ENCODE results near the gene SRR. TPM values are rescaled to one million over a fixed set of nuclear protein-coding genes. Genes with fewer than 3 reads are reported as not detected.
A peak's percentile ranks its signal among the peaks of the same experiment; 100 is the strongest.

SRR gene
- total RNA-seq, 1 experiment from 2014 or later: 7.7 TPM

GRCh38 chr17:2266865-2267228, 36.9 kb upstream of the SRR start:
- POLR2A ChIA-PET: no interaction called here
- CTCF ChIA-PET: interaction anchor here (0.8 to 1.7 kb wide), 2 partner anchors 14 to 22 kb away, joined by 3 to 5 read pairs; no protein-coding TSS in a partner anchor
- intact Hi-C loops (cut with micrococcal nuclease): no loop called here

GRCh38 chr17:2267354-2267753, 36.4 kb upstream of the SRR start:
- intact Hi-C loops (cut with micrococcal nuclease): no loop called here
- POLR2A ChIA-PET: interaction anchor here (1.2 kb wide), 1 partner anchor 36 kb away, joined by 3 read pairs; the partner anchor contains the start of genes SMG6 and SRR
- Mint-ChIP-seq H3K36me3 (ENCODE audit: insufficient read depth, unreplicated experiment) (peaks cover 47% of the 10 kb centered on the region), H3K27me3 (ENCODE audit: insufficient read depth, unreplicated experiment) (no peaks in the 10 kb centered on the region), H3K27ac (ENCODE audit: low read depth, unreplicated experiment) (no peak overlapping the region), H3K4me3 (ENCODE audit: unreplicated experiment) (no peak overlapping the region), H3K9me3 (ENCODE audit: unreplicated experiment) (no peaks in the 10 kb centered on the region), H3K4me1 (ENCODE audit: insufficient read depth, unreplicated experiment) (peaks cover 11% of the 10 kb centered on the region)
- CTCF ChIA-PET: interaction anchor here (1.0 to 1.7 kb wide), 2 partner anchors 15 to 23 kb away, joined by 3 to 5 read pairs; no protein-coding TSS in a partner anchor
- BruUV-seq (replicated peaks): no TSS peak
- no peak for TF ChIP-seq CTCF (IDR thresholded peaks at IDR 0.05; ENCODE audit: unreplicated experiment)
- no peak for DNase-seq (ENCODE audit: unreplicated experiment)

More at GRCh38 chr17:2266865-2267228, 36.9 kb upstream of the SRR start:
- TF ChIP-seq CTCF (IDR thresholded peaks at IDR 0.05; ENCODE audit: unreplicated experiment): no peak
- Mint-ChIP-seq H3K27me3 (ENCODE audit: insufficient read depth, unreplicated experiment) (no peaks in the 10 kb centered on the region), H3K9me3 (ENCODE audit: unreplicated experiment) (no peaks in the 10 kb centered on the region), H3K4me1 (ENCODE audit: insufficient read depth, unreplicated experiment) (peaks cover 16% of the 10 kb centered on the region), H3K36me3 (ENCODE audit: insufficient read depth, unreplicated experiment) (peaks cover 42% of the 10 kb centered on the region), H3K27ac (ENCODE audit: low read depth, unreplicated experiment) (no peak overlapping the region), H3K4me3 (ENCODE audit: unreplicated experiment) (no peak overlapping the region)
- DNase-seq (ENCODE audit: unreplicated experiment): no peak
- BruUV-seq (replicated peaks): no TSS peak

GRCh38 chr17:2271985-2272702, 31.6 kb upstream of the SRR start:
- H3K4me3 Mint-ChIP-seq (ENCODE audit: unreplicated experiment): no peak overlapping the region
- H3K4me1 Mint-ChIP-seq (ENCODE audit: insufficient read depth, unreplicated experiment): no peaks in the 10 kb centered on the region
- ChIA-PET POLR2A (interaction anchor here (0.8 kb wide), 1 partner anchor 8 kb away, joined by 3 read pairs; no protein-coding TSS in a partner anchor), CTCF (interaction anchor here (0.5 to 0.6 kb wide), 2 partner anchors 433 to 1534 kb away, joined by 3 to 4 read pairs; no protein-coding TSS in a partner anchor)
- H3K36me3 Mint-ChIP-seq (ENCODE audit: insufficient read depth, unreplicated experiment): peaks cover 33% of the 10 kb centered on the region
- intact Hi-C loops (cut with micrococcal nuclease): no loop called here
- no peak overlapping the region for H3K27ac Mint-ChIP-seq (ENCODE audit: low read depth, unreplicated experiment)
- no peak for DNase-seq (ENCODE audit: unreplicated experiment)
- no peaks in the 10 kb centered on the region for H3K27me3 Mint-ChIP-seq (ENCODE audit: insufficient read depth, unreplicated experiment)
- H3K9me3 Mint-ChIP-seq (ENCODE audit: unreplicated experiment): no peaks in the 10 kb centered on the region
- BruUV-seq (replicated peaks): no TSS peak
- no peak for TF ChIP-seq CTCF (IDR thresholded peaks at IDR 0.05; ENCODE audit: unreplicated experiment)

- BruUV-seq (replicated peaks): no TSS peak
- no peaks in the 10 kb centered on the region for H3K27me3 Mint-ChIP-seq (ENCODE audit: insufficient read depth, unreplicated experiment)
- H3K36me3 Mint-ChIP-seq (ENCODE audit: insufficient read depth, unreplicated experiment): peaks cover 41% of the 10 kb centered on the region
- ChIA-PET POLR2A (no interaction called here), CTCF (no interaction called here)
- H3K9me3 Mint-ChIP-seq (ENCODE audit: unreplicated experiment): no peaks in the 10 kb centered on the region
- no peak for DNase-seq (ENCODE audit: unreplicated experiment)
- TF ChIP-seq CTCF (IDR thresholded peaks at IDR 0.05; ENCODE audit: unreplicated experiment): no peak
- H3K4me3 Mint-ChIP-seq (ENCODE audit: unreplicated experiment): no peak overlapping the region
- H3K27ac Mint-ChIP-seq (ENCODE audit: low read depth, unreplicated experiment): peak overlapping the region; percentile 16
- intact Hi-C loops (cut with micrococcal nuclease): no loop called here
- H3K4me1 Mint-ChIP-seq (ENCODE audit: insufficient read depth, unreplicated experiment): no peaks in the 10 kb centered on the region
Measured at GRCh38 chr17:2274414-2274813, 29.3 kb upstream of the SRR start.
